Psoas muscle (tissue), 8 donors: ENCODE data around the gene OR6Y1. TPM values are rescaled to one million over a fixed set of nuclear protein-coding genes. Genes with fewer than 3 reads are reported as not detected.

Experiments used
- ATAC-seq, 4 donors: fragments of 200-7000 bp; cut with Tn5 transposase; one replicate each; pipeline ENCODE4 v1.9.1; 2020; ENCODE audit warnings: moderate library complexity in 3 of 4, mild to moderate bottlenecking in 2 of 4
- DNase-seq, 2 donors: peaks; one replicate each; pipeline ENCODE4 v3.0.0-alpha.2; 2020
- H3K27ac ChIP-seq: fragments of 200-600 bp; one replicate; pipeline ENCODE4 v1.8.0; 2022
- H3K27me3 ChIP-seq, 3 donors: fragments of 200-600 bp in 1 of 3; one replicate each; pipeline versions ENCODE4 v1.6.1 to v1.8.0; 2013 to 2022; ENCODE audit warnings: low read length in 2 of 3, mild to moderate bottlenecking in 2 of 3, moderate library complexity in 1 of 3; ENCODE audit not compliant: insufficient read depth in 3 of 3
- H3K36me3 ChIP-seq, 2 donors: fragments of 200-600 bp in 1 of 2; one replicate each; pipeline versions ENCODE4 v1.6.1 to v1.8.0; 2013 to 2022; ENCODE audit warnings: low read depth in 1 of 2, mild to moderate bottlenecking in 1 of 2, moderate library complexity in 1 of 2; ENCODE audit not compliant: insufficient read depth in 1 of 2
- H3K4me1 ChIP-seq: fragments of 200-600 bp; one replicate; pipeline ENCODE4 v1.8.0; 2022
- H3K4me3 ChIP-seq: fragments of 200-600 bp; one replicate; pipeline ENCODE4 v1.8.0; 2022; ENCODE audit warnings: mild to moderate bottlenecking
- H3K9me3 ChIP-seq: fragments of 200-600 bp; one replicate; pipeline ENCODE4 v1.8.0; 2022
- CTCF ChIP-seq: fragments of 200-600 bp; IDR thresholded peaks from one replicate; pipeline ENCODE4 v1.8.0; 2022; ENCODE audit warnings: antibody characterized with exemption
- WGBS, 3 donors: extraction: QIAGEN DNeasy Blood & Tissue Kit; methylation state at CpG; one replicate each; pipeline versions ENCODE4 v1.1.6 to v1.1.7; 2013; 5-methylcytosine and 5-hydroxymethylcytosine counted together
- intact Hi-C, 2 donors: fragments of 100-400 bp; cut with DNase I; formaldehyde crosslinking; loops; one replicate each; pipeline versions ENCODE4 v1.11.0 to v1.14.2; 2022
- long read RNA-seq, 2 donors: library from polyadenylated mRNA; unstranded; transcript quantifications; one replicate each; pipeline ENCODE4 v2.0.0, GENCODE V29; 2021
- polyA plus RNA-seq, 3 donors: library from polyadenylated mRNA; stranded (reverse); fragments of 200-250 nt; gene quantifications; one replicate each; pipeline ENCODE4 v1.2.3, GENCODE V29; 2013
- total RNA-seq, 4 donors: library from RNA; stranded (reverse); fragmentation: NEBNext Ultra II Directional in 2 of 4; extraction: Animal tissue kit (Norgen Biotek cat#: 25700) in 2 of 4; gene quantifications; one replicate each; pipeline versions ENCODE4 v1.2.1 to v1.2.4, GENCODE V29; 2021 to 2023
- donor health status: healthy with polysubstance abuse.
- donor health status: DM: no; HTN: no; CAD: no; lungs with moderate emphysema.
- donor health status: Bipolar disorder and iron deficiency.
- donor health status: healthy.
- donor health status: DM: yes; HTN: yes; CAD: no.
- donor health status: DM: no; HTN: no; CAD: no.
- donor health status: DM: no; HTN: no; CAD: no.
- donor health status: DM: yes; HTN: yes; CAD: no.

The OR6Y1 gene
- not detected for total RNA-seq
- polyA plus RNA-seq: not detected
- long read RNA-seq, donor 1: 0 reads
- long read RNA-seq, donor 2: 0 reads

- DNase-seq (no peak), ATAC-seq (no peak)
- no peaks in the 10 kb centered on the region for H3K4me1 ChIP-seq
- WGBS, 3 donors: 68 to 82% (median 73%) methylated on average over 3 of the region's 3 CpGs
- no peaks in the 10 kb centered on the region for H3K9me3 ChIP-seq
- H3K4me3 ChIP-seq: no peak within 1 kb of the TSS
- intact Hi-C loops: no loop called here
- no peaks in the 10 kb centered on the region for H3K36me3 ChIP-seq
- no peaks in the 10 kb centered on the region for H3K27me3 ChIP-seq
- no peak within 1 kb of the TSS for H3K27ac ChIP-seq
- TF ChIP-seq CTCF: no peak
These were observed at the start of gene OR6Y1 for GRCh38 chr1:158554352-158554751. Gene OR6Y1, minus strand, starts transcription at chr1:158554405. Its CDS starts 6,300 bp downstream, at chr1:158548105.

- Histone ChIP-seq H3K27ac (no peak overlapping the region), H3K36me3 (no peaks in the 10 kb centered on the region), H3K27me3 (no peaks in the 10 kb centered on the region), H3K4me3 (no peak overlapping the region), H3K4me1 (no peaks in the 10 kb centered on the region), H3K9me3 (no peaks in the 10 kb centered on the region)
- intact Hi-C loops: no loop called here
- DNase-seq: no peak
- 49 to 94% (median 78%) methylated on average over 2 of the region's 2 CpGs for WGBS, 3 donors
- no peak for TF ChIP-seq CTCF
- ATAC-seq: no peak
These were observed 46.5 kb upstream of the OR6Y1 start for GRCh38 chr1:158600735-158601134.

- intact Hi-C loops: no loop called here
- Histone ChIP-seq H3K27me3 (peaks cover 0 to 2% (median 0%) of the 10 kb centered on the region in 3 donors), H3K9me3 (peaks cover 4% of the 10 kb centered on the region), H3K4me3 (no peak overlapping the region), H3K4me1 (no peaks in the 10 kb centered on the region), H3K36me3 (no peaks in the 10 kb centered on the region), H3K27ac (no peak overlapping the region)
- ATAC-seq (no peak), DNase-seq (no peak)
- WGBS, 3 donors: 80 to 96% (median 81%) methylated on average over 1 of the region's 1 CpG
- no peak for TF ChIP-seq CTCF
These were observed 32.7 kb upstream of the OR6Y1 start for GRCh38 chr1:158586942-158587341.

- H3K9me3 ChIP-seq: peaks cover 2% of the 10 kb centered on the region
- DNase-seq (no peak), ATAC-seq (no peak)
- H3K27ac ChIP-seq: no peak overlapping the region
- no peak overlapping the region for H3K4me3 ChIP-seq
- TF ChIP-seq CTCF: no peak
- no peaks in the 10 kb centered on the region for H3K4me1 ChIP-seq
- 68 to 75% (median 72%) methylated on average over 4 of the region's 4 CpGs for WGBS, 3 donors
- H3K27me3 ChIP-seq: peaks cover 0 to 2% (median 0%) of the 10 kb centered on the region in 3 donors
- H3K36me3 ChIP-seq: no peaks in the 10 kb centered on the region
- intact Hi-C loops: no loop called here
These were observed 29.8 kb upstream of the OR6Y1 start for GRCh38 chr1:158583962-158584361.

- Histone ChIP-seq H3K27me3 (no peaks in the 10 kb centered on the region), H3K36me3 (no peaks in the 10 kb centered on the region), H3K4me3 (no peak within 1 kb of the TSS), H3K9me3 (no peaks in the 10 kb centered on the region), H3K27ac (no peak within 1 kb of the TSS), H3K4me1 (no peaks in the 10 kb centered on the region)
- no peak for TF ChIP-seq CTCF
- intact Hi-C loops: no loop called here
- ATAC-seq: no peak
- DNase-seq: no peak
- 63 to 84% (median 71%) methylated on average over 1 of the region's 1 CpG for WGBS, 3 donors
These were observed 25.5 kb upstream of the OR6Y1 start, which contains the start of gene OR10X1 for GRCh38 chr1:158579733-158580132. Gene OR10X1, minus strand, starts transcription at chr1:158579899. Its CDS starts 0 bp downstream, at chr1:158579899.
